Measurements from ENCODE around the gene SDCCAG8.

- TF ChIP-seq CTCF (IDR thresholded peaks at IDR 0.05) (no peak), POLR2AphosphoS5 (IDR thresholded peaks at IDR 0.05) (no peak), POLR2A (IDR thresholded peaks at IDR 0.05) (no peak)
Measured at GRCh38 chr1:243316366-243316989, 60.6 kb downstream of the SDCCAG8 start.

Data from gastroesophageal sphincter (tissue), 3 donors.